ENCODE results near the gene TTLL11. TPM values are rescaled to one million over a fixed set of nuclear protein-coding genes. Genes with fewer than 3 reads are reported as not detected.

TTLL11 gene
- total and polyA plus RNA-seq, 2 of the 8 experiments (the other 6 are each of a cell fraction or from before 2014, with no cell fraction given) = 0.56 to 0.80 TPM

DNA sequence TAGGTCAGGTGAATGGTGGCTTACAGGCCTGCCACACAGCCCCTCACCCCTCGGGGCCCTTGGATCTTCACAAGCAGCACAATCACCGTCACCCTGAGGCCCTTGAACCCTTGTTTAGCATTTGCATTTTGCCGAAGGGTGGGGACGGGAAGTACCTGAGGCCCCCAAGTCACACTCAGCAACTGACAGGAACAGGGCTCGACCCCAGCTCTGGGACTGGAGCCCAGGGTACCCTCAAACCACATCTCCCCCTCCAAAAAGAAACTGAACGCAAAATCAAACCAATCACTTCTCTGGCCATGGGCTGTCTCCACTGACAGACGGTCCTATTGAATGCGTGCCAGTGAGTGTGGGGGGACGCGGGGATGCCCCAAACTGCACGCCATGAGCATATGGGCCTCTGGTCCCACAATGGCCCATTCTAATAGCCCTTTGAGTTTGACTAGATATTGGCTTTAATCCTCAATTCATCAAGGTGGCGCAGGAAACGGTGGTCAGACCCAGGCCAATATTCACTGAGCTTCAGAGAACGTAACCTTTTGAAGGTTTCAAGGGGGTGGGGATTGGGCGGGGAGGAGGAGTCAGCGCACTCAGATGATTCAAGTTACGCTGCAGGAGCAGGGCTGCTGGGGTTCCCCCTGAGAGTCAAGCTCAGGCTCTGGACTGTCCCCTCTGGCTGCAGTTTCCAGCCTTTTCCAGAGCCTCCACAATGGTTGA, 265.7 kb downstream of the TTLL11 start (continued):
- TF ChIP-seq, protein P1, sequence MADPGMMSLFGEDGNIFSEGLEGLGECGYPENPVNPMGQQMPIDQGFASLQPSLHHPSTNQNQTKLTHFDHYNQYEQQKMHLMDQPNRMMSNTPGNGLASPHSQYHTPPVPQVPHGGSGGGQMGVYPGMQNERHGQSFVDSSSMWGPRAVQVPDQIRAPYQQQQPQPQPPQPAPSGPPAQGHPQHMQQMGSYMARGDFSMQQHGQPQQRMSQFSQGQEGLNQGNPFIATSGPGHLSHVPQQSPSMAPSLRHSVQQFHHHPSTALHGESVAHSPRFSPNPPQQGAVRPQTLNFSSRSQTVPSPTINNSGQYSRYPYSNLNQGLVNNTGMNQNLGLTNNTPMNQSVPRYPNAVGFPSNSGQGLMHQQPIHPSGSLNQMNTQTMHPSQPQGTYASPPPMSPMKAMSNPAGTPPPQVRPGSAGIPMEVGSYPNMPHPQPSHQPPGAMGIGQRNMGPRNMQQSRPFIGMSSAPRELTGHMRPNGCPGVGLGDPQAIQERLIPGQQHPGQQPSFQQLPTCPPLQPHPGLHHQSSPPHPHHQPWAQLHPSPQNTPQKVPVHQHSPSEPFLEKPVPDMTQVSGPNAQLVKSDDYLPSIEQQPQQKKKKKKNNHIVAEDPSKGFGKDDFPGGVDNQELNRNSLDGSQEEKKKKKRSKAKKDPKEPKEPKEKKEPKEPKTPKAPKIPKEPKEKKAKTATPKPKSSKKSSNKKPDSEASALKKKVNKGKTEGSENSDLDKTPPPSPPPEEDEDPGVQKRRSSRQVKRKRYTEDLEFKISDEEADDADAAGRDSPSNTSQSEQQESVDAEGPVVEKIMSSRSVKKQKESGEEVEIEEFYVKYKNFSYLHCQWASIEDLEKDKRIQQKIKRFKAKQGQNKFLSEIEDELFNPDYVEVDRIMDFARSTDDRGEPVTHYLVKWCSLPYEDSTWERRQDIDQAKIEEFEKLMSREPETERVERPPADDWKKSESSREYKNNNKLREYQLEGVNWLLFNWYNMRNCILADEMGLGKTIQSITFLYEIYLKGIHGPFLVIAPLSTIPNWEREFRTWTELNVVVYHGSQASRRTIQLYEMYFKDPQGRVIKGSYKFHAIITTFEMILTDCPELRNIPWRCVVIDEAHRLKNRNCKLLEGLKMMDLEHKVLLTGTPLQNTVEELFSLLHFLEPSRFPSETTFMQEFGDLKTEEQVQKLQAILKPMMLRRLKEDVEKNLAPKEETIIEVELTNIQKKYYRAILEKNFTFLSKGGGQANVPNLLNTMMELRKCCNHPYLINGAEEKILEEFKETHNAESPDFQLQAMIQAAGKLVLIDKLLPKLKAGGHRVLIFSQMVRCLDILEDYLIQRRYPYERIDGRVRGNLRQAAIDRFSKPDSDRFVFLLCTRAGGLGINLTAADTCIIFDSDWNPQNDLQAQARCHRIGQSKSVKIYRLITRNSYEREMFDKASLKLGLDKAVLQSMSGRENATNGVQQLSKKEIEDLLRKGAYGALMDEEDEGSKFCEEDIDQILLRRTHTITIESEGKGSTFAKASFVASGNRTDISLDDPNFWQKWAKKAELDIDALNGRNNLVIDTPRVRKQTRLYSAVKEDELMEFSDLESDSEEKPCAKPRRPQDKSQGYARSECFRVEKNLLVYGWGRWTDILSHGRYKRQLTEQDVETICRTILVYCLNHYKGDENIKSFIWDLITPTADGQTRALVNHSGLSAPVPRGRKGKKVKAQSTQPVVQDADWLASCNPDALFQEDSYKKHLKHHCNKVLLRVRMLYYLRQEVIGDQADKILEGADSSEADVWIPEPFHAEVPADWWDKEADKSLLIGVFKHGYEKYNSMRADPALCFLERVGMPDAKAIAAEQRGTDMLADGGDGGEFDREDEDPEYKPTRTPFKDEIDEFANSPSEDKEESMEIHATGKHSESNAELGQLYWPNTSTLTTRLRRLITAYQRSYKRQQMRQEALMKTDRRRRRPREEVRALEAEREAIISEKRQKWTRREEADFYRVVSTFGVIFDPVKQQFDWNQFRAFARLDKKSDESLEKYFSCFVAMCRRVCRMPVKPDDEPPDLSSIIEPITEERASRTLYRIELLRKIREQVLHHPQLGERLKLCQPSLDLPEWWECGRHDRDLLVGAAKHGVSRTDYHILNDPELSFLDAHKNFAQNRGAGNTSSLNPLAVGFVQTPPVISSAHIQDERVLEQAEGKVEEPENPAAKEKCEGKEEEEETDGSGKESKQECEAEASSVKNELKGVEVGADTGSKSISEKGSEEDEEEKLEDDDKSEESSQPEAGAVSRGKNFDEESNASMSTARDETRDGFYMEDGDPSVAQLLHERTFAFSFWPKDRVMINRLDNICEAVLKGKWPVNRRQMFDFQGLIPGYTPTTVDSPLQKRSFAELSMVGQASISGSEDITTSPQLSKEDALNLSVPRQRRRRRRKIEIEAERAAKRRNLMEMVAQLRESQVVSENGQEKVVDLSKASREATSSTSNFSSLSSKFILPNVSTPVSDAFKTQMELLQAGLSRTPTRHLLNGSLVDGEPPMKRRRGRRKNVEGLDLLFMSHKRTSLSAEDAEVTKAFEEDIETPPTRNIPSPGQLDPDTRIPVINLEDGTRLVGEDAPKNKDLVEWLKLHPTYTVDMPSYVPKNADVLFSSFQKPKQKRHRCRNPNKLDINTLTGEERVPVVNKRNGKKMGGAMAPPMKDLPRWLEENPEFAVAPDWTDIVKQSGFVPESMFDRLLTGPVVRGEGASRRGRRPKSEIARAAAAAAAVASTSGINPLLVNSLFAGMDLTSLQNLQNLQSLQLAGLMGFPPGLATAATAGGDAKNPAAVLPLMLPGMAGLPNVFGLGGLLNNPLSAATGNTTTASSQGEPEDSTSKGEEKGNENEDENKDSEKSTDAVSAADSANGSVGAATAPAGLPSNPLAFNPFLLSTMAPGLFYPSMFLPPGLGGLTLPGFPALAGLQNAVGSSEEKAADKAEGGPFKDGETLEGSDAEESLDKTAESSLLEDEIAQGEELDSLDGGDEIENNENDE (IDR thresholded peaks at IDR 0.05; ENCODE audit: insufficient replicate concordance, low read length) = no peak
- TF ChIP-seq BRCA1 (IDR thresholded peaks at IDR 0.05; ENCODE audit: low read depth, low read length) (no peak), EGR1 (IDR thresholded peaks at IDR 0.05; ENCODE audit: borderline replicate concordance, low read depth, low read length) (no peak), POU5F1 (IDR thresholded peaks at IDR 0.05; ENCODE audit: low read depth, low read length) (no peak), ASH2L (IDR thresholded peaks at IDR 0.05; ENCODE audit: low read length) (no peak), BACH1 (IDR thresholded peaks at IDR 0.05; ENCODE audit: low read length) (no peak), GTF2F1 (IDR thresholded peaks at IDR 0.05; ENCODE audit: borderline replicate concordance, low read depth, low read length) (no peak), RAD21 (IDR thresholded peaks at IDR 0.05 in 1 of 2, conservative IDR thresholded peaks at IDR 0.05 in 1 of 2; ENCODE audit: low read depth in 2 of 2, low read length in 2 of 2) (no peak)

Measured in H1 (cell line).